CD4-positive, alpha-beta T cell treated with Interleukin-17A for 1 hour (primary cell): Measurements from ENCODE around the gene ZNF689.
A peak's percentile ranks its signal among the peaks of the same experiment; 100 is the strongest.
"Not testable (repeated sequence)": the region's sequence is repeated elsewhere in the genome, so short reads cannot be mapped to it uniquely, and the experiment has no call there.

Experiments used
- DNase-seq: peaks from one replicate; pipeline ENCODE4 v3.0.0-alpha.2; 2020

ZNF689 gene

DNA sequence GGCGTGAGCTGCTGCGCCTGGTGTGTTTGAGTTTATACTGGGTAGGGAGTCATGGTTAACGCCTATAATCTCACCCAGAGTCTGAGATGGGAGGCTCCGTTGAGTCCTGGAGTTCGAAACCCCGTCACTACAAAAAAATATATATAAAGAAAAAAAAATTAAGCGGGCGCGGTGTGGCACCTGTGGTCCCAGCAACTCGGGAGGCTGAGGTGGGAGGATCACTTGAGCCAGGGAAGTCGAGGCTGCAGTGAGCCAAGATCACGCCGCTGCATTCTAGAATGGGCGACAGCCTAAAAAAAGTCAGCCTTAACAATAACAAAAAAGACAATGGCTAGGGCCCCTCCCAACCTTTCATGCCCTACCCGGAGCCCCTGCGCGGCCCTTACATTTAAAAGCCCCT is 23.3 kb upstream of the ZNF689 start:
- no peak for DNase-seq

DNA sequence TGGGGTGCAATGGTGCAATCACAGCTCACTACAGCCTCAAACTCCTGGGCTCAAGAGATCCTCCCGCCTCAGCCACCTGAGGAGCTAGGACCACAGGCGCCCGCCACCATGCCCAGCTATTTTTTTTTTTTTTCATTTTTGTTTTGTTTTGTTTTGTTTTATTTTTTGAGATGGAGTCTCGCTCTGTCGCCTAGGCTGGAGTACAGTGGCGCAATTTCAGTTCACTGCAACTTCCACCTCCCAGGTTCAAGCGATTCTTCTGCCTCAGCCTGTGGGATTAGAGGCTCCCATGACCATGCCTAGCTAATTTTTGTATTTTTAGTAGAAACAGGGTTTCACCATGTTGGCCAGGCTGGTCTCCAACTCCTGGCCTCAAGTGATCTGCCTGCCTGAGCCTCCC is 22.3 kb upstream of the ZNF689 start:
- DNase-seq: not testable (repeated sequence)

DNA sequence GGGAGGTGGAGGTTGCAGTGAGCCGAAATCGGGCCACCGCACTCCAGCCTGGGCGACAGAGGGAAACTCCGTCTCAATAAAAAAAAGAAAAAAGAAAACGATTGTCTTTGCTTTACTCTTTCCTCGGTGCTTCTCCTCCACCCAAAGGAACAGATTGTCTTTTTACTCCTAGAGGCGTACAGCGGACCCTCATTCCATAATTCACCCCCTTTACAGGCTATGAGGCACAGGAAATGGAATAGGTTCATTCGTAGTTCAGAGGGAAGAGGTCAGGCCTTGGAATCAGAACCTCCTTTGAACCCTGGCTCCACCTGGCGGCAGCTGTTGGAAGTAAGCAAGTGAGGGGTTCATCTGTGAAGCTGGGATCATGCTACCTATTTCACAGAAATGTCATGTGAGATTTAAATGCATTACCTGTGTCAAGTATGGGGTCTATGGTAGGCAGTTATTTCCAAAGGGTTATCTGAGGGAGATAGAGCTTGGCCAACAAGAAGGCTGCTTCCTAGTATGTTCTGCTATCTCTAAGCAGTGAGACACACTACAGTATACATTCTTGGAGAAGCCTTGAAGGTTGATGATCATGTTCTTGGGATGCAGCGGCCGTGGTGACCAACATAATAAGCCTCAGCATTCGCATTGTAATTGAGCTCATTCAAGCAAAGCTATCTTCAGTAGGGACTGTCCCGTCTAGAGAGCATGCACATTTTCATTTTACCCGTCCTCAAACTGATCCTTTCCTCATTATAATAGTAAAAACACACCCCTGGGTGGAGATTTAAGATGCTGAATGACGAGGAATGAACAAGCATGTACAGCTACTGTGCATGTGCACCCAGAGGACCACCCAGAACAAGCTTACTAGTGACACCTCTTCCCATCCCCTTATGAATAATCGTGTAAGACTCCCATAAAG is 18.7 kb upstream of the ZNF689 start:
- DNase-seq: peak; percentile 89

DNA sequence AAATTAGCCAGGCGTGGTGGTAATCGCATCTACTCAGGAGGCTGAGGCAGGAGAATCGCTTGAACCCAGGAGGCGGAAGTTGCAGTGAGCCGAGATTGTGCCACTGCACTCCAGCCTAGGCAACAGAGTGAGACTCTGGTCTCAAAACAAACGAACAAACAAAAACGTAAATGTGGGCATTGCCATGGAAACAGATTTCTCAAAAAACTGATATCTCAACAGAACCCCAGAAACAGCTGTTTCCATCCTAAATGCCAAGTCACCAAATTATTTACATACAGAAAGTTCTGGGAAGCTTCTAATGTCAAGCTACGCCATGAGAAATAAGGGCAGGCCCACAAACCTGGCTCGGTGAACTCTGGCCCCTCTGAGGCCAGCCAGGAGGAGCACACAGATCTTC is 16.0 kb upstream of the ZNF689 start:
- DNase-seq: no peak

DNA sequence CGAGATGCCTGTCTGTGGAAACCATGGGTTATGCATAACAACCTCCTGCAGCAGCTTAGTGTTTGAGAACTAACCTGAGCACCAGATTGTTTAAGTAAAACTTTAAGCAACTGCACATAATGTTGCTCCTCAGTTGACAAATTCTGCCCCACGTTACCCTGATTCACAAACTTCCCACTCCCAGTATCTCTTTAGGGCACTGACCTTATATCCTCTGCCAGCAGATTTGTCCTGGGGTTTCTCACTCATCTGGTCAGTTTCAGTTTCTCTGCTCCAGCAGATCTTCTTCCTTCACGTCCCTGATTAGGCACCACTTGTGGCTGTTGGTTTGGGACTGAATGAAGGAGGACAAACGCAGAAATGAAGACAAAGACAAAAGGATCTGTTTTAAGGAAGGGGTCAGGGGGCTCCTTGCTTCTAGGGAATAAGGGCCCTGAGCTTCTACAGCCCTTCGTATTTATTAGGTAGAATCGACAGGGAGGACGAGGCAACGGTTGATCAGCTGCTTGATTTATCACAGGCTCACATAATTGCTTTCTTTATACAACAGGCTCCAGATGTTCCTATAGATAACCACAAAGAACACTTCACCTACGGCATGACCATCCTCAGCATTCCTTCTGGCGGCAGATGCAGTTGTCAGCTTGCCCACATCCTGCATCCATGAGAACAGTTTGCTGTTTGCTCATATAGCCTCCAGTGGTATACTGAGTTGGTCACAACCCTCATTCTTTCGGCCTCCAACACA is 13.5 kb upstream of the ZNF689 start:
- DNase-seq: no peak

DNA sequence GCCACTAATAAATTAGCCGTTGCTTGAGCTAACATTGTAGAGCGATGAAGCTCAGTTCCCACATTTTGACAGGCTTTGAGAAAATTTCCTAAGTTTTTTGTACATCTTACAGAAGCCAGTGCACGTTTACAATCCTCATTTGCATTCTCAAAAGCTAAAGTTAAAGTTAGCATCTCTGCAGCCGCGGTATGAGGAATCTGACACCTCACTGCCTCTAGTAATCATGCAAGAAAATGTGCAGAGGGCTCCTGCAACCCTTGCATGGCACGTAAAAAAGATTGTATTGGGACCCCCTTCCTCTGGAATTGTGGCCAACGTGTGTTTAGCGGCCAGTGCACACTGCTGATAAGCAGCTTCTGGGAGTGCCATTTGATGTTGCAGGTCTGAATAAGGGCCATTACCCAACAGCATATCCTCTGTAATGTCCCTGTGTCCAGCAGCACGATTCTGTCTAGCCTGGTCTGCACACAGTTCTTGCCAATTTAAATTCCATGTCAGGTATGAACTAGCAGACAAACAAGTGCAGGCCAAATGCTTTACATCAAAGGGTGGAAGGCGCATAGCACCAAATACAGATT is 12.4 kb upstream of the ZNF689 start:
- no peak for DNase-seq

DNA sequence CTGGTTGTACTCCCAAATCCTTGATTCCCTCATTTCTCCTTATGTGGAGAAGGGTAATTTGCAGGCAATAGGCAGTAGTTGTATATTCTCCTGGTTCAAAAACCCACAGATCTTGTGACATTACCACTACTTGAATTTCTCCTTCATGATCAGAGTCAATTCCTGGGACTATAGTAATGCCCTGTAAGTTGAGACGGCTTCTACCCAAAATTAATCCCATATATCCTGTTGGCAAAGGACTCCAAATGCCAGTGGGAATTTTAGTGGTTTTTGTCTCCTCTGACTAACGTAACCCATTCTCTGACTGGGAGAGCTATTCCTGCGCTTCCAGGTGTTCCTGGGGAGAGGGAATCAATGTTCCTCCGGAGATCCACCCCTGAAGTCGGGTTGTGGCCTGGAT is 11.6 kb upstream of the ZNF689 start:
- DNase-seq: no peak

DNA sequence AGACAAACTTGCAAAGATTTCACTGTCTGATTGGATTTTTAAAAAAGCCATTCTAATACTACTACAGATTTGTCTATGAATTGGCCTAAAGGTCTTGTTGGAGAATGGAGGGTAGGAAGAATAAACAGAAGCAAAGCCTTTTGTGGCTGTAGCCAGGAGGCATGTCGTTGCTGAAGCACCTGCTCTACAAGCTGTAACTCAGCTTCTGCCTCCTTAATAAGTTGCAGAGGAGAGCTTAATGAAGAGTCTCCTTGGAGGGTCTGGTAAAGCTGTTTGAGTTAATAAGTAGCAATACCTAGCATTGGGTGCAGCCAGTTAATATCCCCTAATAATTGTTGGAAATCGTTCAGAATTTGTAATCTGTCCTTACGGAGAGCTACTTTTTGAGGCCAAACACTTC is 10.0 kb upstream of the ZNF689 start:
- DNase-seq: no peak

DNA sequence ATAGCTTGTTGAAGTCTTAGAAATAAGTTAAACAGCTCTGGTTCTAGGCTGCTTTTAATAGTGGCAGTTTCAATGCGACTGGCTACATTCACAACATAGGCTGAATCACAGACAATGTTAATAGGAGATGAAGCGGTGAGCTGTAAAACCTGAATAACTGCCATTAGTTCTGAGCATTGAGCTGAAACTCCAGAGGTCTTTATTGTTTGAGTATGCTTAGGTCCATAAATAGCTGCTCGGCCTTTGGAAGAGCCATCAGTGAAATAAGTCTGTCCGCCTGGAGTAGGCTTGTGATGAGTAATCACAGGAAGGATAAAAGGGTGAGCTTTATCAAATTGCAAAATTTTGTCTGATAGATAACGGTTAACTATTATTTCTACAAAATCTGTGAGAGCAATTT is 9.4 kb upstream of the ZNF689 start:
- DNase-seq: no peak

DNA sequence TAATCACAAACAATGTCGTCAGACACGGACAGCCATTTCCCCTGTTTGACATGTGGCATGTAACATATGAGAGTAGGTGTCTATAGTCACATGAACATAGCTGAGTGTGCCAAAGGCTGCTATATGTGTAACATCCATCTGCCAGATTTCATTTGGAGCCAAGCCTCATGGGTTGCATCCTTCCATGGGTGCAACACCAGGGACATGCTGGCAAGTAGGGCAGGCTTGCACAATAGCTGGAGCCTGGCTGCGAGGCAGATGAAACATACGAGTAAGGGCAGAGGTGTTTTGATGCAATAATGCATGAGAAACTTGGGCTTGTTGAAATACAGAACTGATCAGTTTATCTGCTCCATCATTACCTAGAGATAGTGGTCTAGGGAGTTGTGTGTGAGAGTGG is 9.0 kb upstream of the ZNF689 start:
- no peak for DNase-seq

DNA sequence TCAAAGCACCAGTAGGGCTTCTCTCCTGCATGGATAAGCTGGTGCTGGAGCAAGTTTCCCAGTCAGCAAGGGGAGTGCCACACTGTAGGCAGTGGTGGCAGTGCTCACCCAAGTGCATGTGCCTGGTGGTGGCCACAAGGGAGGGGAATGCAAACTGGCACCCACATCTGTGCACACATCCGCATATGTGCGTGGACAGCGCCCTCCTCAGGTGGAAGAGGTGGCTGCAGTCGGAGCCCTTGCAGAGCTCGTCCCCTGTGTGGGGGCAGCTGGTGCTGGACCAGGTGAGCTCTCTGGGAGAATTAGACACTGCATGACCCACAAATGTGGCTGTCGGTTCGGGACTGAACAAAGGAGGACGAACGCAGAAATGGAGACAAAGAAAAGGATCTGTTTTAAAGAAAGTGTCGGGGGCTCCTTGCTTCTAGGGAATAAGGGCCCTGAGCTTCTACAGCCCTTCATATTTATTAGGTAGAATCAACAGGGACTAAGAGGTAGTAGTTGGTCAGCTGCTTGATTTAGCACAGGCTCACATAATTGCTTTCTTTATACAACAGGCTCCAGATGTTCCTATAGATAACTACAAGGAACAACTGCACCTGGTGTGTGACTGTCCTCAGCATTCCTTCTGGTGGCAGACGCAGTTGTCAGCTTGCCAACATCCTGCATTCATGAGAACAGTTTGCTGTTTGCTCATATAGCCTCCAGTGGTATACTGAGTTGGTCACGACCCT is 5.3 kb upstream of the ZNF689 start:
- DNase-seq: peak; percentile 76

DNA sequence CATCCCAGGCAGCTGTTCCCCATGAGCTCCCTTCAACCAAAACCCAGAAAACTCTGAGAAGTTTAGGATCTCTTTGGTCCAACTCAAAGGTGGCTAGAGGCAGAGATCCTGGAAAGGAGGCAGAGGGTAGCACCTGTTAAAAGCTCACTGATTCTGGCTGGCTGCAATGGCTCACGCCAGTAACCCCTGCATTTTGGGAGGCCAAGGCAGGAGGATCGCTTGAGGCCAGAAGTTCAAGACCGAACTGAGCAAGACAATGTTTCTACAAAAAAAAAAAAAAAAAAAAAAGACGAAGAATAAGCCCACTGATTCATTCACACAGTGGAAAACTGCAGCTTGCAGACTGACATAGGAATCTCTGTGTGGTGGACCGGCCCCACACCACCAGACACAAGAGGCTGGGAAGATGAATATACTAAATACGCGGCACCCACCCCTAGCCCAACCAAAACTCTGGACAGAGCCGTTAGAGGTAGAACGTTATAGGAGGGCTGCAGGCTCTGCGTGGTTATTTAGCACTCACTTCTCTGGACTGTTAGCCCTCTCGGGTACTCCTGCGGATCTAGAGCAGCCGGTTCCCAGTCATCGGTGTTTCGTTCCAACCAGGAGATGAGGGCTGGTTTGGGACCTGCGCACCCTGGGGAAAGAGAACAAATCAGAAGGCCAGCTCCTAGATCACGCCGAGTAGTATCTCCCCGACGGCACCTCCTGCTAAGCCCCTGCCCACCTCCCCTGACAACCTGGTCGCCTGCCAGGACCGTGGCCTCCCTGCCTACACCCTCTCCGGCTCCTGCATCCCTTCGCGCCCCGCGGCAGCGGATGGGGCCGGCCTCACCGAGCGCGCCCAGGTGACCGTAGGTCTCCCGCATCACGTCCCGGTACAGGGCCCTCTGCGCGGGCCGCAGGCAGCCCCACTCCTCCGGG is 925 bp downstream of the ZNF689 start:
- DNase-seq: peak; percentile 48

DNA sequence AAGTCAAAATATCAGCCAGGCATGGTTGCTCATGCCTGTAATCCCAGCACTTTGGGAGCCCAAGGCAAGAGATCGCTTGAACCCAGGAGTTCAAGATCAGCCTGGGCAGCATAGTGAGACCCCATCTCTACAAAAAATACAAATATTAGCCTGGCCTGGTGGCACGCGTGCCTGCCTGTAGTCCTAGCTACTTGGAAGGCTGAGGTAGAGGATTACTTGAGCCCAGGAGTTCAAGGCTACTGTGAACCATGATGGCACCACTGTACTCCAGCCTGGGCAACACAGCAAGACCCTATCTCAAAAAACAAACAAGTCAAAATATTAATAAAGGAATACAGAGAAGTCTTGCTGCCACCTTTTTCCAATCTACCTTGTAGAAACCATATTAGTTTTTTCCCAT is 4.2 kb downstream of the ZNF689 start:
- no peak for DNase-seq

DNA sequence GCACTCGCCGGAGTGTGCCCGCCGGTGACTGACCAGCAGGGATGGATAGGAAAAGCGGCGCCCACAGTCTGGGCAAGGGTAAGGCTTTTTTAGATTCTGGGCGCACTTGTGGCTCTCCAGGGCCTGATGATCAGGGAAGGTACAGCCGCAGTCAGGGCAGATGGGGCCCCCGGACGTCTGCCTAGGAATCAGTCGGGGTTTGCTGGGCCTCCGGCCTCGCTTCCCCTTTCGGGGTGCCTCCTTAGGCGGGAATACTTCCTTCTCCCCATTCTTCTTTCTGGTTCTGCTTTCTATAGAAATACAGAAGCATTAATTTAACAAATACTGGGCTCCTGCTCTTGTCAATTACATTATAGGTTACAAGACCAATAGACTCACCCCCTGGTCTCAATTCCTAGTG is 5.0 kb downstream of the ZNF689 start:
- no peak for DNase-seq

DNA sequence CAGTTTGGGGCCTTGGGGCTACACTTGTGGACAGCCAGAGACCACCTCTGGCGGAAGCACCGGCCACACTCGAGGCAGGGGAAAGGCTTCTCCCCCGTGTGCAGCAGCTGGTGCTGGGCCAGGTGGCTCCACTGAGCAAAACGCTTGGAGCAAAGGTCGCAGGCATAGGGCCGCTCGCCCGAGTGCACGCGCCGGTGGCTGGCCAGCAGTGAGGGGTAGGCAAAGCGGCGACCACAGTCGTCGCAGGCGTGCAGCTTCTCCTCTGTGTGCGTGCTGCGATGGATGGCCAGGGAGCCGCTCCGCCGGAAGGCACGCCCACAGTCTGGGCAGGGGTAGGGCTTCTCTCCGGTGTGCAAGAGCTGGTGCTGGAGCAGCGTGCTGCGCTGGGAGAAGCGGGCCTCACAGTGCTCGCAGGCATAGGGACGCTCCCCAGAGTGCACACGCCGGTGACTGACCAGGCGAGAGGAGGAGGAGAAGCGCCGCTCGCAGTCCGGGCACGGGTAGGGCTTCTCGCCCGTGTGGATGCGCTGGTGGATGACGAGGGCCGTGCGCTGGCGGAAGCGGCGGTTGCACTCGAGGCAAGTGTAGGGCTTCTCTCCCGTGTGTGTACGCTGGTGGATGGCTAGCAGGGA is 5.8 kb downstream of the ZNF689 start:
- DNase-seq: no peak

DNA sequence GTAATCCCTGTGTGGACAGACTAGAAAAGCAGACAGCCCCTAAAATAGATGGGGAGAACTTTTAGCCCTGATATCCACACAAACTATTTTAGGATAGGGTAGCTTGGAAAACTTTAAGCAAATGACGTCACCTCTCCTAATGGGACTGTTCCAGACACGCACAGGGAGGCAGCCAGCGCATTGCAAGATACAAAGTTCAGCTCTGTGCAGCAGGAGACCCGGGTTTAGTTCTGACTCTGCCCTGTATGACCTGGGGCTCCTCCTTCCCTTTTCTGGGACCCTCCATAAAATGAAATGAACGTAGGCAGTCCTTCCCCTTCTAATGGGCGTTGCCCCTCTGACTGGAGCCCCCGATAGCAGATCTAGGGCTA is 6.3 kb downstream of the ZNF689 start:
- no peak for DNase-seq

DNA sequence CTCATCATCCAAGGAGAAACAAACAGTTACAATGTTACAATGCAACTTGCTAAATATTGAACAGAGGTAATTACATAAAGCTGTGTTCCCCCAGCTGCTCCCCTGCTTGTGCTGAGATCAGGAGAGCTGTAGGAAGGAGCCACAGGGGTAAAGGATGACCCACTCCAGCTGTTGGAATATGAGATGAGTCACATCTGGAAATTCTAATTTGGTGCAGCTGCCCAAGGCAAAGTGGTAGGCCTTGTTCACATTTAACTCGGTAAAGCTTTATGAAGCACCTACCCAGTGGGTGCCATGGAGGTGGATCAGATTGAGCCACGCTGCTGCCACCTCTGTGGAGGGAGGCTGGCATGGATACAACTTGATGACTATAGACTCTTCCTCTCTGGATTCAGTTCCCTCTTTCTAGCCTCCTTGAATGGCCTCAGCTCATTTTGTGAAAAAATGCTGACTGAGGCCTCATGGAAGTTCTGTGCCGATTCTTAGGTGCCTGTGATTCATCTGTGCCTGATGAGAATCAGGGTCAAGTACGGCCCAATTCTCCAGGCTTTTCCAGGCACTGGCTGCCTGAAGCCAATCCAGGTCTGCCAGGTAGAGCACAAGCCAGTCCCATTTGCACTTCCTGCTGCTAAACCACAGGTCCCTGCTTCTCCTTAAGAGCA is 7.4 kb downstream of the ZNF689 start:
- DNase-seq: no peak

DNA sequence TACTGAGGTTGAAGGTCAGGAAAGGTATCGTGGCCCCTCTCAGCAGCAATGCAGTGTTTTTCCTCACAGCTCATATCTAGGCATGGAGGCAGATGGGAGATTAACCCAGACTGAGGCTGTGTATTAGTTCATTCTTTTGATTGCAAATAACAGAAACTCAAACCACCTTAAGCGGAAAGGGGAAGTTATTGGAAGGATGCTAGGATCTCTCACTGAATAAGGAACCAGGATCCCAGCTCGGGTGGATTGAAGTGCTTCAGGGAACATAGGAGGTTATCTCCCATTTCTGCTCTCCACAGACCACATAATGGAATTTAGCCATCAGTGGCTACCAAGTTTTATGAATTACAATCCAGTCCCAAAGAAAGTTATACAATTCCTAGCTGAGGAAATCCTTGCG is 8.2 kb downstream of the ZNF689 start:
- DNase-seq: no peak

DNA sequence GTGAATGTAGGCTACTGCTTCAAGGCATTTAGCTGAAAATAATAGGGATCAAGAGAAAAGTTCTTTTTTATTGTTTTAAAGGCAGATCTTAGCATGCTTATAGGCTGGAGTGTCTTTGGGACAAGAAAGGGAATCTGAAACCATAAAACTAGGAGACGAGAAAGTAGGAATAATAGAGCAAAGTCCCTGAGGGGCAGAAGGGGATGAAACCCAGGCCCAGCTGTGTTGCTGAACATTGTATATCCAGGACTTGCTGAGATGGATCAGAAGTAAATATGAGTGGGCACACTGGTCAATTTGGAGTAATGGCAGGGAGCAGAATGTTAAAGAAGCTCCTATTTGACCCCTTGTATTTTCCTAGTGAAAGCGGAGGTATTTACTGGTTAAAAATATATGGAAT is 9.3 kb downstream of the ZNF689 start:
- DNase-seq: no peak

DNA sequence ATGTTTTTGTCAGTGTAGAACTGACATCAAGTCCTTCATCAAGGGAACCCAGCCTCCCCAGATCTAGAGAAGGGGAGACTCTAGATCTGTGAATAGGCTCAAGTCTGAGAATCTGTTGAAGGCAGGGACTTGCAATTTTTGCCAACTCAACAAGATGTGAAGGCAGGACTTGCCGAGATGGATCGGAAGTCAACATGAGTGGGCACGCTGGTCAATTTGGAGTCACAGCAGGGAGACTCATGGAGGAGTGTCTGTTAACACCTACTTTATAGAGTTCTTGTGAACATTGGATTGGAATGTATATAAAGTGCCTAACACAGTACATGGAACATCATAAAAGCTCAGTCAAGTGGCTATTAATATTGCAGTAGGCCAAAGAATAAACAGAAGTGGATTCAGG is 10.0 kb downstream of the ZNF689 start:
- DNase-seq: no peak

DNA sequence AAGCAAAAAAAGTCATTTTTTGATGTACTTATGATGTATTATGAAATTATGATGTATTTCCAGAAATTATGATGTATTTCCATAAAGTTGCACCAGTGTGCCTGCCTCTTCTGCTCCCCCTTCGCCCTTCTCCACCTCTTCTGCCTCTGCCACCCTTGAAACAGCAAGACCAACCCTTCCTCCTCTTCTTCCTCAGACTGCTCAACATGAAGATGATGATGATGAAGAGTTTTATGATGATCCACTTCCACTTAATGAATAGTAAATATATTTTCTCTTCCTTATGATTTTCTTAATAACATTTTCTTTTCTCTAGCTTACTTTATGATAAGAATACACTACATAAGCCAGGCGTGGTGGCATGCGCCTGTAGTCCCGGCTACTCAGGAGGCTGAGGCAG is 17.3 kb downstream of the ZNF689 start:
- DNase-seq: no peak
